Measurements from ENCODE around the gene GREM1. TPM values are rescaled to one million over a fixed set of nuclear protein-coding genes. Genes with fewer than 3 reads are reported as not detected.

The GREM1 gene
- 141 and 1,212 TPM in 2 replicates for total RNA-seq

DNA sequence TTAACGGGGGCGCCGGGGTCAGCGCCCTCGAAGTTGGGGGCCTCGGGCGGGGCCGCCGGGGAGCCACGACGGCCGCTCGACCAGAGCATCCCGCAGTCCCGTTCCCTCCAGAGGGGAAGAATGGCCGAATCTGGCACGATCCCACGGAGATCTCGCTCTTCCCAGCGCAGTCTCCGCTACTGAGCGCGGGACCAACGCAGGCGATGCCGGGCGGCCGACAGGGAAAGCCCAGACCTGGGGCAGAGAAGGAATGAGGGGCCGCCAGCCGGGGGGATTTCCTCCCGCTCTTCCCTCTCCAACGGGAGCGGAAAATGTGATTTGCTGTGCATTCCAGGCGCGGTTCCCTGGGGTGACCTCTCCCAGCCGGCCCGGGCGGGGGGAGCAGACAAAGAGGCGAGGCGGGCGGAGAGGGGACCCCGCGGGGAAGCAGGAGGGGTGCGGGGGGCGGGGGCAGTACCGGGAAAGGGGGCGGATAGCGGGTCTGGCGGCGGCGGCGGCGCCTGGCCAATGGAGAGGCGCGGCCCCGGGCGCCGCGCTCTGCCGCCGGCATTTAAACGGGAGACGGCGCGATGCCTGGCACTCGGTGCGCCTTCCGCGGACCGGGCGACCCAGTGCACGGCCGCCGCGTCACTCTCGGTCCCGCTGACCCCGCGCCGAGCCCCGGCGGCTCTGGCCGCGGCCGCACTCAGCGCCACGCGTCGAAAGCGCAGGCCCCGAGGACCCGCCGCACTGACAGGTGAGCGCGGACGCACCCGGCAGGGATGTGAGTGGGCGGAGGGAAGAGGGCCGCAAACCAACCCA is at the start of gene GREM1:
Gene GREM1 (plus strand): TSS at position 579 of the 801 bp plus-strand sequence. CDS start 12,687 bp downstream, outside the sequence.

Other genes with a start within 250 kb of the GREM1 start
- 5.2 and 13.7 TPM in 2 replicates for gene GOLGA8N, start 124.5 kb upstream of the GREM1 start, total RNA-seq
- gene ARHGAP11A, start 102.5 kb upstream of the GREM1 start, total RNA-seq = 7.1 and 33.5 TPM in 2 replicates
- gene SCG5, start 76.3 kb upstream of the GREM1 start, total RNA-seq = 15.3 and 21.5 TPM in 2 replicates

Measured in smooth muscle cell of trachea (primary cell).